Measurements from ENCODE around the gene KIF21B.

- TF ChIP-seq CTCF (IDR thresholded peaks at IDR 0.05; ENCODE audit: poor library complexity) (no peak), EZH2 (IDR thresholded peaks at IDR 0.05; ENCODE audit: borderline replicate concordance) (no peak), EZH2phosphoT487 (IDR thresholded peaks at IDR 0.05; ENCODE audit: low read depth, severe bottlenecking, unreplicated experiment) (no peak)
Observed at GRCh38 chr1:200966934-200967333, 56.6 kb downstream of the KIF21B start.
